MM.1S (cell line): Measurements from ENCODE around the gene MAPKAPK3.

Experiments
- DNase-seq: peaks from one replicate; pipeline ENCODE4 v3.0.0-alpha.2; 2015
- H2AFZ ChIP-seq: fragments of 300-600 bp; sonication (generic); 2 replicates; pipeline ENCODE4 v1.6.0; 2016; ENCODE audit warnings: antibody characterized with exemption, low read length
- H3F3A ChIP-seq: fragments of 300-600 bp; sonication (generic); 2 replicates; pipeline ENCODE4 v1.6.1; 2016; ENCODE audit warnings: mild to moderate bottlenecking, antibody characterized with exemption, low read length, moderate library complexity, mixed read lengths; ENCODE audit not compliant: insufficient read depth
- H3K27ac ChIP-seq: fragments of 300-600 bp; sonication (generic); 2 replicates; pipeline ENCODE4 v1.5.1; 2016; ENCODE audit warnings: mild to moderate bottlenecking, low read length
- H3K27me3 ChIP-seq: fragments of 300-600 bp; sonication (generic); replicated peaks from 2 replicates; pipeline ENCODE4 v1.6.0; 2016; ENCODE audit warnings: low read length; ENCODE audit not compliant: insufficient read depth
- H3K36me3 ChIP-seq: fragments of 300-600 bp; sonication (generic); replicated peaks from 2 replicates; pipeline ENCODE4 v1.6.1; 2016; ENCODE audit warnings: mild to moderate bottlenecking, low read length, mixed read lengths; ENCODE audit not compliant: insufficient read depth
- H3K4me1 ChIP-seq: fragments of 300-600 bp; sonication (generic); 2 replicates; pipeline ENCODE4 v1.6.1; 2016; ENCODE audit warnings: low read length, mixed read lengths
- H3K4me2 ChIP-seq: fragments of 300-600 bp; sonication (generic); 2 replicates; pipeline ENCODE4 v1.6.0; 2016; ENCODE audit warnings: low read depth, low read length
- H3K4me3 ChIP-seq: fragments of 300-600 bp; sonication (generic); 2 replicates; pipeline ENCODE4 v1.5.1; 2016; ENCODE audit warnings: low read length, mixed read lengths
- H3K79me2 ChIP-seq: fragments of 300-600 bp; sonication (generic); 2 replicates; pipeline ENCODE4 v1.6.1; 2016; ENCODE audit warnings: mixed run types, low read length, mixed read lengths
- H3K9ac ChIP-seq: fragments of 300-600 bp; sonication (generic); 2 replicates; pipeline ENCODE4 v1.6.1; 2016; ENCODE audit warnings: low read length, mixed read lengths
- H3K9me2 ChIP-seq: fragments of 300-600 bp; sonication (generic); replicated peaks from 2 replicates; pipeline ENCODE4 v1.6.1; 2016; ENCODE audit warnings: mild to moderate bottlenecking, low read length, mixed read lengths; ENCODE audit not compliant: insufficient read depth
- H3K9me3 ChIP-seq: fragments of 300-600 bp; sonication (generic); replicated peaks from 2 replicates; pipeline ENCODE4 v1.6.1; 2016; ENCODE audit warnings: mild to moderate bottlenecking, low read length, mixed read lengths; ENCODE audit not compliant: insufficient read depth
- H4K20me1 ChIP-seq: fragments of 300-600 bp; sonication (generic); 2 replicates; pipeline ENCODE4 v1.6.1; 2016; ENCODE audit warnings: mild to moderate bottlenecking, low read length, moderate library complexity, mixed read lengths; ENCODE audit not compliant: insufficient read depth
- EZH2 ChIP-seq: fragments of 300-600 bp; sonication (generic); optimal IDR thresholded peaks from 2 replicates; pipeline ENCODE3; 2017; ENCODE audit warnings: low read depth, mild to moderate bottlenecking, antibody characterized with exemption, low read length, mixed read lengths
- EZH2phosphoT487 ChIP-seq: fragments of 300-600 bp; sonication (generic); IDR thresholded peaks from 2 replicates; pipeline ENCODE4 v1.6.1; 2018; ENCODE audit warnings: antibody characterized with exemption, low read length
- TF ChIP-seq, protein P1 (sequence below): fragments of 300-600 bp; sonication (generic); IDR thresholded peaks from 2 replicates; pipeline ENCODE4 v1.5.1; 2016; ENCODE audit warnings: antibody characterized with exemption, low read length, mixed read lengths

Gene MAPKAPK3

DNA sequence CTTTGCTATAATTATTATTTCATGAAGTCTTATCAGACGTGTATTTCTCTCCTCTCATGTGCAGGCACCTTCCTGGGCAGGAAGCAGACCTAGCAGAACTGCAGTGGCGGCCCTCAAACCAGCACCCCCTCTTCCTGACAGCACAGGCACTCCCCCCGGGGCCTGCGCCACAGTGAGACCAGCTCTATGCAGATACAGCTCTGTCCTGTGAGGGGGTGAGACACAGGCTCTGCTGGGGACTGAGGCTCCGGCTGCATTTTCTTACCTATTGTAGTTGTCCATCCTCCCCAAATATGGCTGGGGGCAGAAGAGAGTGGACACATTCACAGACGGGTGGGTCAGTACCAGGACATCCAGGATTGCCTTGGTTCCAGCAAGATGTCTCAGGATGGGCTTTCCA, 10.4 kb upstream of the MAPKAPK3 start:
- no peak for TF ChIP-seq EZH2phosphoT487
- no peak for TF ChIP-seq EZH2
- Histone ChIP-seq H3K4me2 (no peak overlapping the region), H4K20me1 (no peaks in the 10 kb centered on the region), H3K4me3 (no peak overlapping the region), H3K4me1 (peaks cover 11% of the 10 kb centered on the region), H3F3A (no peaks in the 10 kb centered on the region), H3K79me2 (no peaks in the 10 kb centered on the region), H3K9me2 (no peaks in the 10 kb centered on the region), H3K9ac (no peak overlapping the region), H3K9me3 (no peaks in the 10 kb centered on the region), H3K27ac (no peak overlapping the region), H2AFZ (no peak overlapping the region), H3K36me3 (no peaks in the 10 kb centered on the region), H3K27me3 (no peaks in the 10 kb centered on the region)
- DNase-seq: no peak

DNA sequence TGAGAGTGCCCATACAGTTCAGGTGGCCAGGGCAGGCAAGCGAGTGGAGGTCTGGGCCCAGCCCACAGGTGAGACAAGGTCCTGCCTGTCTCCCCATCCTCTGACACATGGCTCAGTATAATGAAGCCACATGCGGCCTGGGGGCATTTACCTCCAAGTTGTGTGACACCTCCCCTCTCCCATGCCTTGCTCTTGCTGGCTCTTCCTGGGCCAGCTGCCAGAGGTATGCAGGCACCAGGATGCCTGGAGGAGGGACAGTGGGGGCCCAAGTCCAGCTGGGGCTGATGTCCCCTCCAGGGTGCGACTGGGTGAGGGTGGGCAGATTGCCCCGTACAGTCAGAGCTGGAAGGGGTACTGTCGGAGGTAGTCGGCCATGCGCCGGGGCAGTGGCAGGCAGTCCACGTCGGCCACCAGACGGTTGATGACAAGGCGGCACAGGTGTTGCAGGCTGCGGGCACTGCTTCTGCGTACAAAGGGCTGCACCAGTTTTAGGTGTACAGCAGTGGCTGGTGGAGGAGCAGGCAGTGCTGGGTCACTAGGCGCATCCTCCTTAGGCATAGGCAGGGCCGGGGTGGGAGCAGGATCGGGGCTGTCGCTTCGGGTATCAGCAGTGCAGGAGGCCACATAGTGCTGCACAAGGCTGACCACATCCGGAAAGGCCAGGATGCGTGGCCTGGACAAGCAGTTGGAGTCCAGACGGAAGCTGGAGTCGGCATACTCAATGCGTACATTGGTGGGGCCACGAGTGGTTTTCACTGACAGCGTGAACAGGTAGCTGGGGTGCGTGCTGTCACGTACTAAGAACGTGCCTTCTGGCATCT, 9.5 kb upstream of the MAPKAPK3 start:
- no peaks in the 10 kb centered on the region for H4K20me1 ChIP-seq
- H3K27me3 ChIP-seq: no peaks in the 10 kb centered on the region
- H3F3A ChIP-seq: peaks cover 4% of the 10 kb centered on the region; the same call in 1 of the 2 replicates
- TF ChIP-seq EZH2: no peak
- TF ChIP-seq, protein P1, sequence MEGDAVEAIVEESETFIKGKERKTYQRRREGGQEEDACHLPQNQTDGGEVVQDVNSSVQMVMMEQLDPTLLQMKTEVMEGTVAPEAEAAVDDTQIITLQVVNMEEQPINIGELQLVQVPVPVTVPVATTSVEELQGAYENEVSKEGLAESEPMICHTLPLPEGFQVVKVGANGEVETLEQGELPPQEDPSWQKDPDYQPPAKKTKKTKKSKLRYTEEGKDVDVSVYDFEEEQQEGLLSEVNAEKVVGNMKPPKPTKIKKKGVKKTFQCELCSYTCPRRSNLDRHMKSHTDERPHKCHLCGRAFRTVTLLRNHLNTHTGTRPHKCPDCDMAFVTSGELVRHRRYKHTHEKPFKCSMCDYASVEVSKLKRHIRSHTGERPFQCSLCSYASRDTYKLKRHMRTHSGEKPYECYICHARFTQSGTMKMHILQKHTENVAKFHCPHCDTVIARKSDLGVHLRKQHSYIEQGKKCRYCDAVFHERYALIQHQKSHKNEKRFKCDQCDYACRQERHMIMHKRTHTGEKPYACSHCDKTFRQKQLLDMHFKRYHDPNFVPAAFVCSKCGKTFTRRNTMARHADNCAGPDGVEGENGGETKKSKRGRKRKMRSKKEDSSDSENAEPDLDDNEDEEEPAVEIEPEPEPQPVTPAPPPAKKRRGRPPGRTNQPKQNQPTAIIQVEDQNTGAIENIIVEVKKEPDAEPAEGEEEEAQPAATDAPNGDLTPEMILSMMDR: no peak
- TF ChIP-seq EZH2phosphoT487: no peak
- H3K9me2 ChIP-seq: no peaks in the 10 kb centered on the region
- H3K4me1 ChIP-seq: peaks cover 14% of the 10 kb centered on the region
- no peaks in the 10 kb centered on the region for H3K79me2 ChIP-seq
- no peaks in the 10 kb centered on the region for H3K9me3 ChIP-seq
- H3K9ac ChIP-seq: no peak overlapping the region
- no peak overlapping the region for H3K4me2 ChIP-seq
- H3K36me3 ChIP-seq: no peaks in the 10 kb centered on the region
- no peak for DNase-seq
- no peak overlapping the region for H3K27ac ChIP-seq
- H2AFZ ChIP-seq: no peak overlapping the region
- H3K4me3 ChIP-seq: no peak overlapping the region

DNA sequence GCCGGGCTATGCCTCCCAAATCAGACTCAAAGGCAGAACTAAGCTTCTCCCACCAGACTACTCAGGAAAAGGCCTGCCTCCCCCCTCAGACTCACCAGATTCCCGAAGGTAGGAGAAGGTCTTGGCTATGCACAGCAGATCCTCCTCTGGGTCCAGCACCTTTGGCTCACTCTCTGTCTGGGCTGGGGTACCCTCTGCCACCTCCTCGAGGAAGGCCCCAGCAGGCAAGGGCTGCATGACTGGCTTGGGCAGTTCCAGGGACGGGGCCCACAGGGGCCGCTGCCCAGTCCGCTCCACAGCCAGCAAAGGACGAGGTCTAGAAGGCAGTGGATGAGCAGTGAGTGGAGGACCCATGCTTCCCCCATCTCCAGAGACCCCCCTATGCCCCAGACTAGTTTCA, 8.7 kb upstream of the MAPKAPK3 start:
- Histone ChIP-seq H3K4me3 (no peak overlapping the region), H3K27me3 (no peaks in the 10 kb centered on the region), H3K9me2 (no peaks in the 10 kb centered on the region), H3K27ac (no peak overlapping the region), H3K4me2 (no peak overlapping the region), H3K4me1 (peaks cover 22% of the 10 kb centered on the region), H3K36me3 (no peaks in the 10 kb centered on the region), H2AFZ (no peak overlapping the region), H4K20me1 (no peaks in the 10 kb centered on the region), H3K79me2 (no peaks in the 10 kb centered on the region), H3K9ac (no peak overlapping the region), H3K9me3 (no peaks in the 10 kb centered on the region), H3F3A (peaks cover 10% of the 10 kb centered on the region; the same call in 1 of the 2 replicates)
- DNase-seq: no peak
- no peak for TF ChIP-seq EZH2

DNA sequence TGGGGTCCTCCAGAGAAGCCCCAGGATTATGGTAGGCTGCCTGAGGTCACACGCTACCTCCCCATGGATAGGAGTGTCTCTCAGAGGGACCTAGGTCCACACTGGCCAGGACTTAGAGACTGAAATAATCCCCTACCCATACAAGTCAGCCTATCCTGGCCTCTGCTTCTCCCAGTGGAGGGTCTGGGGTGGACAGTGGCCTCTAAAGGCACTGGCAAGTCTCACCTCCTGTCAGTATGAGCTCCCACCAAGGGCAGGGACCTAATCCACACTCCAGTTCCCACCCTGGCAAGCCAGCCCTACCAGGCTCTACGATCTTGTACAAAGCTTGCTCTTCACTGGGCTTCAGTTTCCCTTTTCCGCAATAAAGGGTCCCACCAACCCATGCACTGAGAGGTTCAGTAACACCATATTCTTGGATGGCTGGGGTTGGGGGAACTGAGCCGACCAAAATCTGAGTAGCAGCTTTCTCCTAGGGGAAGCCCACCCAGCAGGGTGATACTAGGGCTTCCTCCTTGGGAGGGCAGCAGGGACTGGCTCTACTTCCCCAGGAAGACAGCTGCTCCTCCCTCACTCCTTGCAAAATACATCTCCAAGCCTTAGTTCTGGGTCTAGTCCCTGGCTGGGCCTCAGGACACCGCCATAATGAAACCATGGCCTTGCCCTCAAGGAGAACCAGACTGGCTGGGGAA, 7.7 kb upstream of the MAPKAPK3 start:
- no peak overlapping the region for H2AFZ ChIP-seq
- no peak for DNase-seq
- peaks cover 27% of the 10 kb centered on the region for H3K4me1 ChIP-seq
- no peaks in the 10 kb centered on the region for H3K79me2 ChIP-seq
- no peaks in the 10 kb centered on the region for H4K20me1 ChIP-seq
- H3K9me3 ChIP-seq: no peaks in the 10 kb centered on the region
- TF ChIP-seq EZH2 (no peak), EZH2phosphoT487 (no peak)
- TF ChIP-seq, protein P1: no peak
- no peak overlapping the region for H3K9ac ChIP-seq
- H3K27ac ChIP-seq: no peak overlapping the region
- H3K36me3 ChIP-seq: no peaks in the 10 kb centered on the region
- H3F3A ChIP-seq: peaks cover 14% of the 10 kb centered on the region; the same call in 1 of the 2 replicates
- H3K4me3 ChIP-seq: no peak overlapping the region
- no peak overlapping the region for H3K4me2 ChIP-seq
- H3K9me2 ChIP-seq: no peaks in the 10 kb centered on the region
- H3K27me3 ChIP-seq: no peaks in the 10 kb centered on the region
